A549 (cell line): Measurements from ENCODE around the gene ZNF581. TPM values are rescaled to one million over a fixed set of nuclear protein-coding genes. Genes with fewer than 3 reads are reported as not detected.

Experiments
- ATAC-seq, 2 experiments: fragments of 200-7000 bp in 1 of 2; fragments of >200 bp in 1 of 2; cut with Nextera tagmentation in 1 of 2; cut with Tn5 transposase in 1 of 2; 3 replicates each; pipeline versions ENCODE4 v1.8.0 to v1.9.1; 2018 to 2020; ENCODE audit warnings: mild to moderate bottlenecking in 1 of 2, moderate library complexity in 1 of 2
- CTCF ChIA-PET: fragments of 300-600 bp; sonication (Branson Sonifier 250); formaldehyde crosslinking; extraction: SDS; loops from one replicate; lab custom pipeline; 2021; ENCODE audit warnings: antibody characterized with exemption, inconsistent platforms; lab: Yijun Ruan, JAX
- POLR2A ChIA-PET: fragments of 350-600 bp; formaldehyde crosslinking; extraction: SDS; loops from one replicate; lab custom pipeline; 2021; ENCODE audit warnings: antibody characterized with exemption, inconsistent platforms; lab: Yijun Ruan, JAX
- DNase-seq, 2 experiments: peaks; one replicate each; pipeline versions ENCODE4 v3.0.0 to v3.0.0-alpha.2; 2011 to 2016; ENCODE audit warnings: low read depth in 1 of 2, low spot score in 1 of 2
- FAIRE-seq: peaks from 2 replicates; lab custom pipeline; 2011; peaks lifted over from hg19 to GRCh38; lab: Jason Lieb, UNC
- H3K27ac ChIP-seq, 2 experiments: fragments of >200 bp; sonication (Bioruptor Twin); formaldehyde crosslinking; 3 replicates each; pipeline ENCODE4 v1.5.1; 2016 to 2017
- H3K4me1 ChIP-seq: fragments of >200 bp; sonication (Bioruptor Twin); formaldehyde crosslinking; 3 replicates; pipeline ENCODE4 v1.6.1; 2016
- H3K4me2 ChIP-seq: fragments of >200 bp; sonication (Bioruptor Twin); formaldehyde crosslinking; 3 replicates; pipeline ENCODE4 v1.6.1; 2016
- H3K4me3 ChIP-seq: fragments of >200 bp; sonication (Bioruptor Twin); formaldehyde crosslinking; 3 replicates; pipeline ENCODE4 v1.5.1; 2016
- H3K9me3 ChIP-seq: fragments of >200 bp; sonication (Bioruptor Twin); formaldehyde crosslinking; 3 replicates; pipeline ENCODE4 v1.6.1; 2016
- CEBPB ChIP-seq, 2 experiments: fragments of >200 bp in 1 of 2; sonication (Bioruptor Twin) in 1 of 2; formaldehyde crosslinking in 1 of 2; IDR thresholded peaks; 2 replicates each; pipeline ENCODE4 v1.6.1; 2012 to 2016
- CHD4 ChIP-seq: fragments of 200-600 bp; sonication (generic); IDR thresholded peaks from 2 replicates; pipeline ENCODE4 v1.6.1; 2016; ENCODE audit warnings: antibody characterized with exemption, mild to moderate bottlenecking, borderline replicate concordance
- GATA3 ChIP-seq: IDR thresholded peaks from 2 replicates; pipeline ENCODE4 v1.6.1; 2012; ENCODE audit warnings: borderline replicate concordance
- HOXA7 ChIP-seq: fragments of 250-450 bp; sonication (Bioruptor Pico); IDR thresholded peaks from 2 replicates; pipeline ENCODE4 v1.5.0; 2020; ENCODE audit warnings: mild to moderate bottlenecking, moderate library complexity
- MAX ChIP-seq: IDR thresholded peaks from 2 replicates; pipeline ENCODE4 v1.6.1; 2012
- MAZ ChIP-seq: fragments of 150-350 bp; IDR thresholded peaks from 2 replicates; pipeline ENCODE4 v1.6.1; 2014; ENCODE audit warnings: antibody characterized with exemption, low read depth, low read length, borderline replicate concordance
- NPAS2 ChIP-seq: fragments of 250-450 bp; sonication (Bioruptor Pico); IDR thresholded peaks from 2 replicates; pipeline ENCODE4 v1.8.0; 2022; ENCODE audit warnings: mild to moderate bottlenecking, moderate library complexity, borderline replicate concordance
- NR3C1 ChIP-seq: fragments of >200 bp; sonication (Bioruptor Twin); formaldehyde crosslinking; IDR thresholded peaks from 3 replicates; pipeline ENCODE4 v1.6.1; 2017
- PBX3 ChIP-seq: IDR thresholded peaks from 2 replicates; pipeline ENCODE4 v1.6.1; 2012
- RAD21 ChIP-seq, 2 experiments: fragments of >200 bp in 1 of 2; sonication (Bioruptor Twin) in 1 of 2; formaldehyde crosslinking in 1 of 2; IDR thresholded peaks in 1 of 2; conservative IDR thresholded peaks in 1 of 2; 2 replicates in 1 of 2; 3 replicates in 1 of 2; pipeline ENCODE4 v1.6.1; 2012 to 2018; ENCODE audit warnings: inconsistent platforms in 1 of 2
- RARB ChIP-seq: fragments of 250-450 bp; sonication (Bioruptor Pico); IDR thresholded peaks from 2 replicates; pipeline ENCODE4 v1.8.0; 2021; ENCODE audit warnings: mild to moderate bottlenecking, moderate library complexity
- REST ChIP-seq: fragments of 200-600 bp; sonication (generic); IDR thresholded peaks from 2 replicates; pipeline ENCODE4 v1.6.1; 2016; ENCODE audit warnings: antibody characterized with exemption, mild to moderate bottlenecking, moderate library complexity
- RFX5 ChIP-seq: fragments of 450-650 bp; IDR thresholded peaks from 2 replicates; pipeline ENCODE4 v1.7.1; 2014; ENCODE audit warnings: antibody characterized with exemption, mild to moderate bottlenecking, moderate library complexity
- SMC3 ChIP-seq: fragments of >200 bp; sonication (Bioruptor Twin); formaldehyde crosslinking; IDR thresholded peaks from 3 replicates; pipeline ENCODE4 v1.6.1; 2018; ENCODE audit warnings: inconsistent platforms
- USF2 ChIP-seq: fragments of 450-650 bp; IDR thresholded peaks from 2 replicates; pipeline ENCODE4 v1.6.1; 2014; ENCODE audit warnings: antibody characterized with exemption
- ZC3H11A ChIP-seq: fragments of 450-650 bp; IDR thresholded peaks from 2 replicates; pipeline ENCODE4 v1.6.1; 2014; ENCODE audit warnings: antibody characterized with exemption, mild to moderate bottlenecking
- WGBS: methylation state at CpG from one replicate; pipeline ENCODE4 v1.1.6; 2017; ENCODE audit errors: missing lambda C conversion rate; 5-methylcytosine and 5-hydroxymethylcytosine counted together
- polyA plus RNA-seq, 4 experiments: library from polyadenylated mRNA; depleted of rRNA in 3 of 4; stranded (reverse); fragments of >200 nt; fragmentation: RNase III in 1 of 4; extraction: RNeasy Plus Mini Kit Qiagen cat#74134 plus additional on column Dnase treatment in 1 of 4; gene quantifications; 2 replicates in 3 of 4; 3 replicates in 1 of 4; pipeline ENCODE4 v1.2.3, GENCODE V29; 2011 to 2017
- TF ChIP-seq, protein P1 (sequence below): fragments of >200 bp; sonication (Bioruptor Twin); formaldehyde crosslinking; IDR thresholded peaks from 2 replicates; pipeline ENCODE4 v1.6.1; 2016
- TF ChIP-seq, protein P2 (sequence below): fragments of 150-350 bp; IDR thresholded peaks from 2 replicates; pipeline ENCODE4 v1.6.1; 2014; ENCODE audit warnings: low read depth, mild to moderate bottlenecking, low read length
- TF ChIP-seq, protein P3 (sequence below): fragments of >200 bp; sonication (Bioruptor Twin); formaldehyde crosslinking; IDR thresholded peaks from 3 replicates; pipeline ENCODE4 v1.6.1; 2016

ZNF581 gene
- polyA plus RNA-seq, 2 of the 4 experiments (the other 2 are of a cell fraction), result 13.9 to 24.9 TPM

DNA sequence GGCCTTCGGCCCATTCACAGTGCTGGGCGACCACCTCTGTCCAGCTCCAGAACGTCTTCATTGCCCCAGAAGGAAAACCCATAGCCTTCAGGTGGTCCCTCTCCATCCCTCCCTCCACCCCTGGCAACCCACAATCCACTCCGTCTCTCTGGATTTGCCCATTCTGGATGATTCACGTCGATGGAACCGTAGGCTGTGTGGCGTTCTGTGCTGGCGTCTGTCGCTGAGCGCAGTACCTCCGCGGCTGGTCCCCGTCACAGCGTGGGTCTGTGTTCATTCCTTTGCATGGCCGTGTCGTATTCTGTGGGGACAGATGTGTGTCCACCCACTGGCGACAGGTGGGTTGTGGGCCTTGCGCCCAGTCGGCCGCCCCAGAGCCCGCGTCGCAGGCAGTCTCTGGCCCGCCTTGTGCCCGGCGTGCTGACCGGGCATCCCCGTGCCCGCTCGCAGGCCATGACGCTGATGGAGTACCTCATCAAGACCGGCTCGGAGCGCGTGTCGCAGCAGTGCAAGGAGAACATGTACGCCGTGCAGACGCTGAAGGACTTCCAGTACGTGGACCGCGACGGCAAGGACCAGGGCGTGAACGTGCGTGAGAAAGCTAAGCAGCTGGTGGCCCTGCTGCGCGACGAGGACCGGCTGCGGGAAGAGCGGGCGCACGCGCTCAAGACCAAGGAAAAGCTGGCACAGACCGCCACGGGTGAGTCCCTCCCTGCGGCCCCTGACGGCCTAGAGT, 41.7 kb downstream of the ZNF581 start:
- TF ChIP-seq REST, result no peak
- TF ChIP-seq PBX3, result no peak
- TF ChIP-seq NPAS2 (CRISPR knock-in tag), result no peak
- TF ChIP-seq GATA3, result no peak
- no peak for TF ChIP-seq RARB (CRISPR knock-in tag)
- no peak for TF ChIP-seq HOXA7 (CRISPR knock-in tag)
- TF ChIP-seq CEBPB (IDR thresholded peaks at IDR 0.05), result no peak
- no peak for TF ChIP-seq RAD21 (conservative IDR thresholded peaks at IDR 0.05 in 1 of 2, IDR thresholded peaks at IDR 0.05 in 1 of 2)
- TF ChIP-seq ZC3H11A, result no peak
- TF ChIP-seq, protein P1, sequence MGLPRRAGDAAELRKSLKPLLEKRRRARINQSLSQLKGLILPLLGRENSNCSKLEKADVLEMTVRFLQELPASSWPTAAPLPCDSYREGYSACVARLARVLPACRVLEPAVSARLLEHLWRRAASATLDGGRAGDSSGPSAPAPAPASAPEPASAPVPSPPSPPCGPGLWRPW, result no peak
- TF ChIP-seq USF2, result no peak
- TF ChIP-seq SMC3, result no peak
- TF ChIP-seq RFX5, result no peak
- no peak for TF ChIP-seq NR3C1
- no peak for TF ChIP-seq CHD4
- no peak for TF ChIP-seq MAZ
- no peak for TF ChIP-seq MAX
- TF ChIP-seq, protein P2, sequence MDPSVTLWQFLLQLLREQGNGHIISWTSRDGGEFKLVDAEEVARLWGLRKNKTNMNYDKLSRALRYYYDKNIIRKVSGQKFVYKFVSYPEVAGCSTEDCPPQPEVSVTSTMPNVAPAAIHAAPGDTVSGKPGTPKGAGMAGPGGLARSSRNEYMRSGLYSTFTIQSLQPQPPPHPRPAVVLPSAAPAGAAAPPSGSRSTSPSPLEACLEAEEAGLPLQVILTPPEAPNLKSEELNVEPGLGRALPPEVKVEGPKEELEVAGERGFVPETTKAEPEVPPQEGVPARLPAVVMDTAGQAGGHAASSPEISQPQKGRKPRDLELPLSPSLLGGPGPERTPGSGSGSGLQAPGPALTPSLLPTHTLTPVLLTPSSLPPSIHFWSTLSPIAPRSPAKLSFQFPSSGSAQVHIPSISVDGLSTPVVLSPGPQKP, result no peak
- TF ChIP-seq, protein P3, sequence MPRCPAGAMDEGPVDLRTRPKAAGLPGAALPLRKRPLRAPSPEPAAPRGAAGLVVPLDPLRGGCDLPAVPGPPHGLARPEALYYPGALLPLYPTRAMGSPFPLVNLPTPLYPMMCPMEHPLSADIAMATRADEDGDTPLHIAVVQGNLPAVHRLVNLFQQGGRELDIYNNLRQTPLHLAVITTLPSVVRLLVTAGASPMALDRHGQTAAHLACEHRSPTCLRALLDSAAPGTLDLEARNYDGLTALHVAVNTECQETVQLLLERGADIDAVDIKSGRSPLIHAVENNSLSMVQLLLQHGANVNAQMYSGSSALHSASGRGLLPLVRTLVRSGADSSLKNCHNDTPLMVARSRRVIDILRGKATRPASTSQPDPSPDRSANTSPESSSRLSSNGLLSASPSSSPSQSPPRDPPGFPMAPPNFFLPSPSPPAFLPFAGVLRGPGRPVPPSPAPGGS, result no peak
- POLR2A ChIA-PET, result no interaction called here
- Histone ChIP-seq H3K9me3 (no peaks in the 10 kb centered on the region), H3K4me2 (no peak overlapping the region), H3K4me1 (no peaks in the 10 kb centered on the region), H3K27ac (no peak overlapping the region), H3K4me3 (no peak overlapping the region)
- FAIRE-seq (no peak), DNase-seq (no peak), ATAC-seq (no peak)
- CTCF ChIA-PET, result interaction anchor here (0.6 to 1.7 kb wide), 4 partner anchors 14 to 1974 kb away, joined by 3 to 6 read pairs (median 3); no protein-coding TSS in a partner anchor
- WGBS, result 97% methylated on average over 60 of the region's 60 CpGs
